Spleen (tissue), 7 donors: Measurements from ENCODE around the gene PHF21A.

Experiments used
- POLR2AphosphoS5 ChIP-seq, 3 donors: sonication (generic); formaldehyde crosslinking; IDR thresholded peaks; one replicate each; pipeline ENCODE4 v1.5.1; 2017; ENCODE audit warnings: antibody characterized with exemption in 3 of 3
- TF ChIP-seq, protein P1 (sequence below), 11 experiments: fragments of 200-600 bp in 7 of 11; fragments of 450-650 bp in 4 of 11; sonication (generic) in 4 of 11; IDR thresholded peaks in 8 of 11; conservative IDR thresholded peaks in 3 of 11; 1 replicate in 7 of 11; 2 replicates in 4 of 11; pipeline versions ENCODE4 v1.4.0 to v1.8.0; 2016 to 2021; ENCODE audit warnings: antibody characterized with exemption in 11 of 11, inconsistent platforms in 4 of 11, mild to moderate bottlenecking in 1 of 11
- donor health status: DM: no; HTN: no; CAD: no; lungs with moderate emphysema.
- donor health status: DM: no; HTN: no; CAD: no.
- donor health status: DM: no; HTN: no; CAD: no.

GRCh38 chr11:46002189-46002588, 119.1 kb downstream of the PHF21A start:
- TF ChIP-seq, protein P1, sequence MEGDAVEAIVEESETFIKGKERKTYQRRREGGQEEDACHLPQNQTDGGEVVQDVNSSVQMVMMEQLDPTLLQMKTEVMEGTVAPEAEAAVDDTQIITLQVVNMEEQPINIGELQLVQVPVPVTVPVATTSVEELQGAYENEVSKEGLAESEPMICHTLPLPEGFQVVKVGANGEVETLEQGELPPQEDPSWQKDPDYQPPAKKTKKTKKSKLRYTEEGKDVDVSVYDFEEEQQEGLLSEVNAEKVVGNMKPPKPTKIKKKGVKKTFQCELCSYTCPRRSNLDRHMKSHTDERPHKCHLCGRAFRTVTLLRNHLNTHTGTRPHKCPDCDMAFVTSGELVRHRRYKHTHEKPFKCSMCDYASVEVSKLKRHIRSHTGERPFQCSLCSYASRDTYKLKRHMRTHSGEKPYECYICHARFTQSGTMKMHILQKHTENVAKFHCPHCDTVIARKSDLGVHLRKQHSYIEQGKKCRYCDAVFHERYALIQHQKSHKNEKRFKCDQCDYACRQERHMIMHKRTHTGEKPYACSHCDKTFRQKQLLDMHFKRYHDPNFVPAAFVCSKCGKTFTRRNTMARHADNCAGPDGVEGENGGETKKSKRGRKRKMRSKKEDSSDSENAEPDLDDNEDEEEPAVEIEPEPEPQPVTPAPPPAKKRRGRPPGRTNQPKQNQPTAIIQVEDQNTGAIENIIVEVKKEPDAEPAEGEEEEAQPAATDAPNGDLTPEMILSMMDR (IDR thresholded peaks at IDR 0.05 in 8 of 11, conservative IDR thresholded peaks at IDR 0.05 in 3 of 11) = no peak
- no peak for TF ChIP-seq POLR2AphosphoS5 (IDR thresholded peaks at IDR 0.05)
